Stimulated activated CD4-positive, alpha-beta T cell treated with anti-CD3 and anti-CD28 coated beads, Interleukin-2, amount 100 ng/mL, for 4 hours (primary cell): ENCODE results near the gene CACNA1F.

ENCODE experiments used
- DNase-seq: peaks from one replicate; pipeline ENCODE4 v3.0.0-alpha.2; 2020; ENCODE audit warnings: low read depth

Gene CACNA1F

GRCh38 chrX:49227726-49228125 is 5.4 kb downstream of the CACNA1F start:
- DNase-seq = no peak

DNA sequence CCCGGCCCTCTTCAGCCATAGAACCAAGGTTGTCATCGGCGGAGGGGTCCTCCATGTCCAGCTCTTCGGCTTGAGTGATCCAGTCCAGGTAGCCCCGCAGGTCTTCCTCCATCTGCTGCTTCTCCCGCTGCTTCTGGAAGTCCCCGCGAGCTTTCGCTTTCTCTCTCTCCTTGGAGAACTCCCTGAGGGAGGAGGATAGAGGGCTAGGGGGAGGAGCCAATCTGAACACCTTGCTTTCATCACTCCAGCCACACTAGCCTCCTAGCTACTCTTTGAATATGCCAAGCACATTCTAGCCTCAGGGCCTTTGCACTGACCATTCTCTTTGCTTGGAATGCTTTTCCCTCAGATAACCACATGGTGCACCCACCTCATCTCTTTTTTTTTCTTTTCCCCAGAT is 6.2 kb downstream of the CACNA1F start:
- DNase-seq = no peak

DNA sequence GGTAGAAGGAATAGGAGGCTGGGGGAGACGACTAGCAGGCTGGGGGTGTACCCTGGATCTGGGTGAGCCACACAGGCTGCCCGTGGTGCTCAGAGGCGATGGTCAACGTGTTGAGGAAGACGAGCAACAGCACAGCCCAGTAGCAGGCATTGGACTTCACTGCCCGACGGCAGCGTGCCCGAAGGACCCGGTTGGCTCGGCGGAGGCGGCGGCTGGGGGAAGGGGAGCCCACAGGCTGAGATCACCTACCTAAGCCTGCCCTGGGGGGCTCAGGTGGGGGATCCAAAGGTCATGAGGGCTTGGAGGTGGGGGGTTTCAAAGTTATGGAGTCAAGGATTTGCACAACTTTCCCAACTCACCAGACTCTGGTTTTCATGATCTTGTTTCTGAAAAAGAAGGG is 7.3 kb downstream of the CACNA1F start:
- no peak for DNase-seq

DNA sequence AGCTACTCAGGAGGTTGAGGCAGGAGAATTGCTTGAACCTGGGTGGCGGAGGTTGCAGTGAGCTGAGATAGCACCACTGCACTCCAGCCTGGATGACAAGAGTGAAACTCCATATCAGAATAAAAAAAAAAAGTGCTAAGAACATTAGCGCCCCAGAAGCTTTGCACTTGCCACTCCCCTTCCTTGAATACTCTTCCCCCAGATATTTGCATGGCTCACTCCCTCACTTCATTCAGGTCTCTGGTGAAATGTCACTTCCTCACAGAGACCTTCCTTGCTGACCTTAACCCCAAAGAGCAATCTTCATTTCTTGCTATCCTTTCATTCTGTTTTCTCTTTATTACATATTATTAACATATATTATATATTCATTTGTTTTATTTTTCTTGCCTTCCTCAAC is 11.3 kb downstream of the CACNA1F start:
- no peak for DNase-seq

- no peak for DNase-seq
Measured at GRCh38 chrX:49220100-49220499, 13.0 kb downstream of the CACNA1F start.

- no peak for DNase-seq
Measured at GRCh38 chrX:49214996-49215526, 18.1 kb downstream of the CACNA1F start.

- no peak for DNase-seq
Measured at GRCh38 chrX:49214416-49214815, 18.7 kb downstream of the CACNA1F start.

- no peak for DNase-seq
Measured at GRCh38 chrX:49212861-49213260, 20.3 kb downstream of the CACNA1F start.

DNA sequence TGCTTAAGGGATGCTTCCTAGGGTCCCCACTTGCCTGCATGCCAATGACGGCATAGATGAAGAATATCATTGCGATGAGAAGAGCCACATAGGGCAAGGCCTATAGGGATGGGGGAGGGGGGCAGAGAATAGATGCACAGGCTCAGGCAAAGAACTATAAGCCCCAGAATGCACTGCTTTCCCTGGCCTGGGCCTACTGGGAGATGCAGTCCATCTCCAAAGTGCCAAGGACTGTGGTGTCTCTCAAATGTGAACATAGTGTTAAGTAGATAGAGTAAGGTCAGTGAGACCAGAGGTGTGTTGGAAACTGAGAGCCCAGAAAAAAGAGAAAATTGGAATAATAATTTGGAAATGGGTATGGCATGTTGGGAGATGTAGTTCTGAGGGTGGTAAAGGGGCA is 20.9 kb downstream of the CACNA1F start:
- DNase-seq = no peak

- no peak for DNase-seq
Measured at GRCh38 chrX:49211074-49211473, 22.1 kb downstream of the CACNA1F start.

GRCh38 chrX:49210406-49210805 is 22.7 kb downstream of the CACNA1F start:
- DNase-seq = no peak

DNA sequence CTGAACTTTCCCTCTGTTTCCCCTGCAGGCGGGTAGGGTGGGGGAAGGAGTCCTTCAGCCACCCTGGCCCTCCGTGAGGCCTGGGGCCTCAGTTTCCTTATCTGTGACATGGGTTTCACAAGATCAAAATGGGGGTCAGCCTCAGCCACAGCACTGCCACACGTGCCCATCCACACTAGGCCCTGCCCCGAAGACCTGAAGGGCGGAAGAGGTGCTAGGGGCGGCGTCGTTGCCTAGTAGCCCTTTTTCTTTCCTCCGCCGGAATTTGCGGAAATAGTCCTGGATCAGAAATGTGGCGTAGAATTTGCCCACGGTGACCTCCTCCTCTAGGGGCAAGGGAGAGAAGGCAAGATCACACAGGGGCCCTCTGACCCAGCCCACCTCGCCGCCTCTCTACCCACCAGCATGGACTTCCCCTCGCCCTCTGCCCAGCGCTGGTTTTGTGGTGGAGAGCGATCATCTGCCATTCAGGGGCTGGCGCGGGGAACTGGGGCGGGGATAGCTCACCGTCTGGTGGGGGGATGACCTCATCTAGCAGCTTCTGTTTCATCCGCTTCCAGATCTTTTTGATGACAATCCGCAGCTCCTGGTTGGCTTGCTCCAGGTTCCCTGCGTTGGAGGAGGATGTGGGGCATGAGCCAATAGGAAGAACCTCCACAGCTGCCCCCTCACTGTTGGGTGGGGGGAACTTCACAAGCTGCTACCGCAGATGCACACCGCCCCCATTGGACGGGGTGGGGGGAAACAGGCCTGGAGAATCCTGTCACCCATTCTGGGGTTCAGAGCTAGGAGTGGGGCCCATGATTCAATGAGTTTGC is 23.5 kb downstream of the CACNA1F start:
- no peak for DNase-seq

GRCh38 chrX:49208399-49208798 is 24.7 kb downstream of the CACNA1F start:
- no peak for DNase-seq

- DNase-seq = no peak
Measured at GRCh38 chrX:49206543-49206942, 26.6 kb downstream of the CACNA1F start.

GRCh38 chrX:49205443-49205842 is 27.7 kb downstream of the CACNA1F start:
- no peak for DNase-seq

DNA sequence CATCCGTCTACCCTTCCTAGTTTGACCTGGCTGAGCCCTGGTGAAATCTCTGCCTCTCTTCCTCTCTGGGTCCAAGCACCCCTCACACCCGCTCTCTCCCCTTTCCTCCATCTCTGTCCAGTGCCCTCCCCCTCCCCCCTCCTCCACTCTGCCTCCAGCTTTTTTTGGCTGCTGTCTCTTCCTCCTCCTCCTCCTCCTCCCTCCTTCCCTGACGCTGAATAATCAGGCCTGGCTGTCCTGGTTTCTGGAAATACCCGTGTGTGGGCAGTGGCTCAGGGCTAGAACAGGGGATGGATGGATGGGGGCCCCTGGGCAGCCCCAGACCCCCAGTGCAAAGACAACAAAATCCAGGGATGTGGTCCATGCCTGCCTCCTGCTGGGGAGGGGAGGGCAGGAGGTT is 28.4 kb downstream of the CACNA1F start:
- DNase-seq = no peak

DNA sequence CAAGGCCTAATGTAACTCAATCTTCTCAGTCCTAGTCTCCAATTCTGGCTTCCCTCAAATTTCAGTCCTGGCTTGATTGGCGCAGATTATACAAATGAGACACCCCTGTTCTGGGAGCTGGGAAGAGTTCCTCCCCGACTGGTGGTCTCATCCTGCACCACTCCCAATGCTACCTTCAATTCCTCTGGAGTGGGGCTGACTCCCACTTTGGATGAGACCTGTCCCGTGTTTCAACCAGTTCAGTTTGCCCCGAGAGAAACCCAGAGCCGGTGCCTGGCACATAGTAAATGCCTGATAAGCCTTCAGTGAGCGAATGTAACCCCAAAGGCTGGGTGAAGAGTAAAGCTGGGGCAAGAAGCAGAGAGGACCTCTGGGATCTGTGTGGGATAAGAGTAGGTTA is 29.1 kb downstream of the CACNA1F start:
- no peak for DNase-seq

GRCh38 chrX:49203536-49203935 is 29.6 kb downstream of the CACNA1F start:
- no peak for DNase-seq

- no peak for DNase-seq
Measured at GRCh38 chrX:49202022-49202421, 31.1 kb downstream of the CACNA1F start.

GRCh38 chrX:49199906-49200771 is 33.0 kb downstream of the CACNA1F start, which contains the start of gene SYP:
SYP (minus strand) TSS chrX:49200193; CDS start chrX:49200186, 7 bp downstream.
- peak; percentile 85 for DNase-seq

DNA sequence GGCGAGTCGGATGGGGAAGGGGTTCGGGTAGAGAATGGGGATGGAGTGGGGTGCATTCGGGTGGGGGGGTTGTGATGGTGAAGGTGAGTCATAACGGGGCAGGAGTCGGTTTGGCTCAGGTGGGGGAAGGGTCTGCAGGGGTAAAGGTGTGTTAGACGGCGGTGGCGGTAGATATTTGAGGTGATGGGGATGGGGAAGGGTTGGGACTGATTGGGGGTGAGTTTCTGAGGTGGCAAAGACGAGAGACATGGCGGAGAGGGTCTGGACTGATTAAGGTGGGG is 33.9 kb downstream of the CACNA1F start:
- no peak for DNase-seq

- no peak for DNase-seq
Measured at GRCh38 chrX:49198540-49199314, 34.4 kb downstream of the CACNA1F start.
